KOPT-K1 (cell line): ENCODE measurements around the gene HEPHL1.
"Not testable (repeated sequence)": the region's sequence is repeated elsewhere in the genome, so short reads cannot be mapped to it uniquely, and the experiment has no call there.

ENCODE experiments used
- H3K27ac ChIP-seq: fragments of 200-600 bp; sonication (generic); 2 replicates; pipeline ENCODE4 v1.5.1; 2016; ENCODE audit warnings: antibody characterized with exemption, mild to moderate bottlenecking, low read depth, low read length; ENCODE audit not compliant: poor library complexity, severe bottlenecking
- H3K36me3 ChIP-seq: fragments of 200-600 bp; sonication (generic); 2 replicates; pipeline ENCODE4 v1.5.1; 2017; ENCODE audit warnings: antibody characterized with exemption, mild to moderate bottlenecking, low read length, moderate library complexity; ENCODE audit not compliant: insufficient read depth
- H3K9me3 ChIP-seq: fragments of 200-600 bp; sonication (generic); 2 replicates; pipeline ENCODE4 v1.5.1; 2017; ENCODE audit warnings: antibody characterized with exemption, low read length, mild to moderate bottlenecking; ENCODE audit not compliant: insufficient read depth, poor library complexity, severe bottlenecking

HEPHL1 gene

DNA sequence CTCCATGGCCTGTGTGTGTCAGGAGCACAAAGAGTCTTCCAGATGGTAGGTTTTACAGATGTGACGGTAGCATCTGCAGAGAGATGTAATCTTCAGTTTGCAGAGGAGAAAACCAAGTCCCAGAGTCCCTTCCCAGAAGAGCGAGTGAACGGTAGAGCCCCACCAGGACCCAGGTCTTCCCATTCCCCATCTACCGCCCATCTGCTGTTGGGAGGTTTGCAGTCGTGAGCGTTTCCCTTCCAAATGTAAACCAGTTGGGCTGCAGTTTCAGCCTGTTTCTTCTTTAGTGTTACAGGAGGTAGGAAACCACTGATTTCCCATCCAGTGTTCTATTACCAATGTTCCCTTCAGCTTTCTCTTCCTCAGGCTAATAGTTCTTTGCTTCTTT is 131.5 kb downstream of the HEPHL1 start:
- Histone ChIP-seq H3K27ac (no peak overlapping the region), H3K9me3 (peaks cover 7% of the 10 kb centered on the region), H3K36me3 (peaks cover 26% of the 10 kb centered on the region)

DNA sequence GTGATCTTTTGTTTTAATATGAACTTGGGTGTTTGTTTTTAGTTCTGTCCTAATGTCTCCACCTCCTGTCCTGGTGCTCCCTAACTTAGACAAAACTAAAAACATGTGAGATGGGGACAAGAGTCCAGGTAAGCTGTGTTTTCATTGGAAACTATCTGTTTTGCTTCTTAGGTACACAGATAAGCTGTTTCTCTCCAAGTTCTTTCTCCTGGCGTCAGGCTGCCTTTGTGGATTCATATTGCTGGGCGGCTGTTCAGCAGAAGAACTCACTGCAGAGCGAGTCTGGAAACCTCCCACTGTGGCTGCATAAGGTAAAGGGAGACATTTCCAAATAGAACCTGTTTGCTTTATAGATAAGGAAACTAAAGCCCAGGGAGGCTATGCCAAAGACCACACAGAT is 132.2 kb downstream of the HEPHL1 start:
- Histone ChIP-seq H3K27ac (no peak overlapping the region), H3K9me3 (peaks cover 7% of the 10 kb centered on the region), H3K36me3 (peaks cover 26% of the 10 kb centered on the region)

DNA sequence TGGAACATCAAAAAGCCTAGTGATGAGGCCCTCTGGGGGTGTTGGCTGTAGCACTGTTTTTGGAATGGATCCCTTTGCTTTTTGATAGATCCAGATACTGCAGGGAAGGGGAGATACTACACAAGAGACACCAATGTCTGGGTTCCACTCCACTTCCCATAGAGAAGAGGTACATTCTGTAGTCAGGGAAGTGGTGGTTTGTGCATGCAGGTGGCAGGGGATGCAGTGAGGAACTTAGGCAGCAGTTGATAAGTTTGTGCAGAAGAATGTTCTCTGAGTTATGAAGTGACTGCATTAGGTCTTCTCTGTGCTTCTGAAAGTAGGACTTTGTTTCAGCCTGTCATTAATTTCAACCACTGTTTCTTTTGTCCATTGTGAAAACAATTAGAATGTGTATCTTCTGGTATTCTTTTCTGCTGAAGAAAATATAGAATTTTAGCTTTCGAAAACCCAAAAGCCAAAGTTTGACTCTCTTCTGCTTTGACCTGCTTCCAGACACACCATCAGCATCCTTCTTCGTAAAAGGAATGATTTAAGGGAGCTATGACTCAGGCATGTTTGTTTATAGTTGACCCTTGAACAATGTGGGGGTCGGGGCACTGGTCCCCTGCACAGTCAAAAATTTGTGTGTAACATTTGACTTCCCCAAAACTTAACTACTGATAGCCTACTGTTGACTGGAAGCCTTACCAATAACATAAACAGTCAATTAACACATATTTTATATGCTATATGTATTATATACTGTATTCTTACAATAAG is 133.1 kb downstream of the HEPHL1 start:
- H3K36me3 ChIP-seq, result peaks cover 26% of the 10 kb centered on the region
- peaks cover 7% of the 10 kb centered on the region for H3K9me3 ChIP-seq
- H3K27ac ChIP-seq, result no peak overlapping the region

DNA sequence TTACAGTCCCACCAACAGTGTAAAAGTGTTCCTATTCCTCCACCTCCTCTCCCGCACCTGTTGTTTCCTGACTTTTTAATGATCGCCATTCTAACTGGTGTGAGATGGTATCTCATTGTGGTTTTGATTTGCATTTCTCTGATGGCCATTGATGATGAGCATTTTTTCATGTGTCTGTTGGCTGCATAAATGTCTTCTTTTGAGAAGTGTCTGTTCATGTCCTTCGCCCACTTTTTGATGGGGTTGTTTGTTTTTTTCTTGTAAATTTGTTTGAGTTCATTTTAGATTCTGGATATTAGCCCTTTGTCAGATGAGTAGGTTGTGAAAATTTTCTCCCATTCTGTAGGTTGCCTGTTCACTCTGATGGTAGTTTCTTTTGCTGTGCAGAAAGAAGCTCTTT is 136.2 kb downstream of the HEPHL1 start:
- H3K27ac ChIP-seq, result not testable (repeated sequence)
- Histone ChIP-seq H3K9me3 (peaks cover 11% of the 10 kb centered on the region), H3K36me3 (peaks cover 26% of the 10 kb centered on the region)
